GM19468 (cell line): Measurements from ENCODE around the gene GARS1.
"Not testable (repeated sequence)": the region's sequence is repeated elsewhere in the genome, so short reads cannot be mapped to it uniquely, and the experiment has no call there.

Source experiments
- ATAC-seq: cut with Tn5 transposase; IDR thresholded peaks from one replicate; pipeline ENCODE4 v1.9.1; 2021; ENCODE audit warnings: mild to moderate bottlenecking, moderate library complexity, moderate number of reproducible peaks; ENCODE audit not compliant: unreplicated experiment; ENCODE audit errors: extremely low read depth

Gene GARS1

DNA sequence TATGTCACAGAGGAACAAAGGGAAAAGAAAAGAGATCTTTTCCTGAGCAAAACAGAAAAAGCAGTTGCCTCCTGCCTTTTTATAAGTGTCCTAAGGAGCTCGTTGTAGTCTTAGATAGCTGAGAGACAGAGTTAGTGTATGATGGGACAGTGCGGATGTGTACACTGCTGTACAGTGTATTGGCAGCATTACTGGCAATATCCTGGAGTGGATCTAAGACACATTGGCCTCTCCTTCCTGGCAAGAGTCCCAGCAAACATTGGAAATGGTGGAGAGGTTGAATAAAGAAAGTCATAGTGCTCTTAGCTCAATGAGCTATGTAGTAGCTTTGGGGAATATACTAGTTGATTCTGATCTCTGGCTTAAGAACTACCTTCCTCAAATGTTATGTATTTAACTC is 22.7 kb downstream of the GARS1 start:
- no peak for ATAC-seq

DNA sequence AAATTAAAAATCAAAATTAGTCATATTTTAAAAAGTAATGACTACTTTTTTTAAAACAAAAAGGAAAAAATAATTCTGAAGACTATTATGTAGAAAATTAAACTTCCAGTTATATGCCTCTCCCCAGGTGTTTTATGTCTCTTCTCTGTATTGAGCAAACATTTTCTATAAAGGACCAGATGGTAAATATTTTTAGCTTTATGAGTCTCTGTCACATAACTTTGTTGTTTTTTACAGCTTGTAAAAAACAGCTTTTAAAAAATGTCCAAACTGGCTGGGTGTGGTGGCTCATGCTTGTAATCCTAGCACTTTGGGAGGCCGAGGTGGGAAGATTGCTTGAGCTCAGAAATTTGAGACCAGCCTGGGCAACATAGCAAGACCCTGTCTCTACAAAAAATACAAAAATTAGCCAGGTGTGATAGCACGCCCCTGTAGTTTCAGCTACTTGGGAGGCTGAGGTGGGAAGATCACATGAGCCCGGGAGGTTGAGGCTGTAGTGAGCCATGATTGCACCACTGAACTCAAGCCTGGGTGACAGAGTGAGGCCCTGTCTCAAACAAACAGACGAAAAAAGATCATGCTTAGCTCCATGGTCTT is 23.5 kb downstream of the GARS1 start:
- ATAC-seq = no peak

DNA sequence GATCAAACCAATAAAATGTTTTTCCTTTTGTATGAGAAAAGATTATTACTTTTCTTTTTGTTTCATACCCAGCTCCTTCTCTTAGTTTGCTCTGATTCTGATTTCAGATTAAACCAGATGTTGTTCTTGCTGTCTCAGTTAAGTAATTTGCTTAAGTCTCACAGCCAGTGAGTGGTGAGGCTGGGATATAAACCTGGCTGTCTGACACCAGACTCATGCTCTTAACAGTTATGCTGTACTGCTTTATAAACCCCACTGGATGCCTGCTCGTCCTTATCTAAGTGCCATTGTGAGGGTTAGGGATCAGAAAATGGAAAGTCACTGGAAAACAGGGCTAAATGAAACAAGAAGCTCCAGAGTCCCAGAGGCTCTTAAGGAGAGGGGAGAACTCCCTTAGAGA is 24.3 kb downstream of the GARS1 start:
- ATAC-seq = no peak

DNA sequence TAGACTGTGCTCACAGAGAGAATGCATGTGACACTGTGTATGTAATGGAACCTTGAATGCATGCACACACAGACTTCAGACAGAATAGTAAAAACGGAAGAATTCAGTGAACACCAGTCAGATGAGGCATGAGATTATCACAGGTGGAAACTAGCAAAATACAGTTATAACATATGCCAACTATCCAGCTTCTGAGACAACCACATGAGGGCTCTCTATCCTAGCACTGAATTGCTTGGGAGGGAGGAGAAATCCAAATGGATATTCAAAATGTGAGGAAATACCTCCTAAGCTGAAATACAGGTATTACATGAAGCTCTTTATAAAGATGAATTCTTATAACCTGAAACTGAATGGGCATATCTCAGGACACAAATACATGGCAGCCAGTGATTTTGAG is 30.6 kb downstream of the GARS1 start:
- no peak for ATAC-seq

DNA sequence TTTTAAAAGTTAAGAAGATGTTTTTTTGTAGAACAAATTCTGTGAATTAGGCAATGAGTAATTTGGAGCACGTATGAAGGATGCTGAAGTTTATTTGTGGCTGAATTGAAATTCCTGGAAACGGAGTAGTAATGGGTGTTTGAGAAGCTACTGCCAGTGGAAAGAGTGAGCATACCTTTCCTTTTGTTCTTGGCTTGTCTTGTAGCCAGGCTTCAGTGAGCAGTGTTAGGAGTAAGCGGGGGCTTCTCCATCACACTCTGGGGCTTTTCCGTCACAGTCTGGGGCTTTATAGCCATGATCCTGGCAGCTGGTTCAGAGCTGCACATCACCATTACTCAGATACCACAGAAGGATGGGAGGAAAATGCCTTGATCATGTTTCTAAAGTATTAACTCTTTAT is 32.3 kb downstream of the GARS1 start:
- ATAC-seq = no peak

DNA sequence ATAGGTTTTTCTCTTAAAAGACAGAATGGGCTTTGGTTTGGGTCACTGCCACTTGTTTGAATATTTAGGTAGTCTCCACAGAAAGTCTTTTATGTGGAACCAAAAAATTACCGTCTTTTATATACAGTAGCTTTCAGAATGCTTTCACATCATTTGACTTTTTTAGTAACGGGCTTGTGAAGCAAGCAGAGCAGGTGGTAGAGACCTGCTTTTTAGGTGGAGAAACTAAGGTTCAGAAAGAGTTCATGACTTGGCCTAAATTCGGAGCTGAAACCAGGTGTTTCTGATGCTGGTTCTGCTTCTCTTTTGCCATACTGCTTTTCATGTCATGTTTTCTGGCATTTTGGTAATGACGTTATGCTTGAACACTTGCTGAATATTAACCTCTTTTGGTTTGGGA is 36.3 kb downstream of the GARS1 start:
- no peak for ATAC-seq

DNA sequence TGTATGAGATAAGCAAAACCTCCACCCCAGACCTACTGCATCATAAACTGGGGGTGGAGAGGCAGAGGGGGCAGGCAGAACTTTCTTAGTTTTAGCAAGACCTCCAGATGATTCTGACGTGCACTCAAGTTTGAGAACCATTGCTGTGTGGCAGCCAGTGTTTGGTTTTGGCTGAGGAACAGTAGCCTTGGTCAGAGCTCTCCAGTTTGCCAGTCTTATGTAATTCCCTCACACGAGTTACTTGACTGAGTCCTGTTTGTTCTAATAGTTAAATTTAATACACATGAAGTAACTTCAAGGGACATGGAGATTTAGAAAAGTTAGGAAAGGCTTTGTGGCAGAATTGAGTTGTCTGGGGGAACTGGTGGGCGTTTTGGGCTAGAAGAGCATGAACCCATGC is 38.5 kb downstream of the GARS1 start:
- ATAC-seq = no peak

DNA sequence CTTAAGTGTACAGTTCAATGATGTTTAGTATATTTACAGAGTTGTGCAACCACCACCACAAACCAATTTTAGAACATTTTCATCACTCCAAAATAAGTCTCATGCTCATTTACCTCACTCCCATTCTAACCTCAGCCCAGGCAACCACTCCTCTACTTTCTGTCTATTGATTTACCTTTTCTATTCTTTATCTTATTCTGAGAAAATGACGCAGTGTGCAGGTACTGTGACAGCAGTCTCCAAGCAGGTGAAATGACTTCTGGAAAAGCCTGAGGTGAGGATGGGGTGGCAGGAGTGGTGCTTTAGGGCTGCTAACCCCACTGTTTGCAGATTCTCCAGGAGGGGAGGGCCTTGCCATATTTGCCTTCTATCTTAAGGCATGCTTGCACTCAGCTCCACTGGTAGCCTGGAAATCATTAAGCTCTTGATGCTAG is 39.5 kb downstream of the GARS1 start:
- no peak for ATAC-seq

DNA sequence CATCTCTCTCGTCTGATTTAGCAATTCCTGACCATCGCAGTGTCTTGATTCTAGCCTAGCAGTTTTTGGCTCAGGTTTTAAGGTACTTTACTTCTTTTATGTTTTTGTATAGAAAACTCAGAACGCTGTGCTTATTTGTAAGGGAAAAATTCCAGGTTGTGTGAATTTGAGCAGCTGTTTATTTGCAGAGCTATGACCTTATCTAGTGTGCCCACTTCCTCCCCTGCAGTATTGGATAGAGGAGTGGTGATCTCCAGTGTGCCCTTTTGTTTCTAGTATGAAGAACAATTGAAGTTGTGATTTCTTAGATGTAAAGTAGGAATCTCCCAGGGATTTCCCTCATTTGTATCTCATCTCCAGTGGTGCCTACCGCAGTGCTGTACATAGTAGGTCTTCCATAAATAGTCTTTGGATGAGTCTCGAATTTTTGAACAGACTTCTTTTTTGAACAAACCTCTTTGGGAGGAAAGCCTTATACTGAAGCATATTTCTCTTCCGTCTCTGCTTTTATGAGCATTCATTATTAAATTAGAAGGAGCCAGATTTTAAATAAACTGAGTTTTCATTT is 40.0 kb downstream of the GARS1 start:
- no peak for ATAC-seq

DNA sequence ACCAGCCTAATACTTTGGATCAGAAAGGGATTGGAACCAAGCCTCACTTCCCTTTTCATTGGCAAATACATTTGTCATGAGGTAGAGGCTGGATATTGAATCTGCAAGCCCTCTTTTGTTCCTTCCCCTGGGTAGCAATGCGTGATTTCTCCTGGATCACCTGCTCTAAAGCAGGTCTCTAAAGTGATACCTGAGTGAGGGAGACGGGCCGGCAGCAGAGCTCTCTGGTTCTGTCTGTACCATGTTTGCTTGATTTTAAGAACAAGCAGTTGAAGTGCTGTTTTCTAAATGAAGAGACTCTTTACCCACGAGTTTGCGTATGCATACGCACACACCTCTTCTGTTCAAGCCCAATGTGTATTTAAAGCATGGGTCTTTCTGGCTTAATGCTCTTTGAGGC is 41.1 kb downstream of the GARS1 start:
- ATAC-seq = no peak

DNA sequence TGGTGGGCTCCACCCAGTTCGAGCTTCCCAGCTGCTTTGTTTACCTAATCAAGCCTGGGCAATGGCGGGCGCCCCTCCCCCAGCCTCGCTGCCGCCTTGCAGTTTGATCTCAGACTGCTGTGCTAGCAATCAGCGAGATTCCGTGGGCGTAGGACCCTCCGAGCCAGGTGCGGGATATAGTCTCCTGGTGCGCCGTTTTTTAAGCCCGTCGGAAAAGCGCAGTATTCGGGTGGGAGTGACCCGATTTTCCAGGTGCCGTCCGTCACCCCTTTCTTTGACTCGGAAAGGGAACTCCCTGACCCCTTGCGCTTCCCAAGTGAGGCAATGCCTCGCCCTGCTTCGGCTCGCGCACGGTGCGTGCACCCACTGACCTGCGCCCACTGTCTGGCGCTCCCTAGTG is 47.6 kb downstream of the GARS1 start:
- ATAC-seq = not testable (repeated sequence)

DNA sequence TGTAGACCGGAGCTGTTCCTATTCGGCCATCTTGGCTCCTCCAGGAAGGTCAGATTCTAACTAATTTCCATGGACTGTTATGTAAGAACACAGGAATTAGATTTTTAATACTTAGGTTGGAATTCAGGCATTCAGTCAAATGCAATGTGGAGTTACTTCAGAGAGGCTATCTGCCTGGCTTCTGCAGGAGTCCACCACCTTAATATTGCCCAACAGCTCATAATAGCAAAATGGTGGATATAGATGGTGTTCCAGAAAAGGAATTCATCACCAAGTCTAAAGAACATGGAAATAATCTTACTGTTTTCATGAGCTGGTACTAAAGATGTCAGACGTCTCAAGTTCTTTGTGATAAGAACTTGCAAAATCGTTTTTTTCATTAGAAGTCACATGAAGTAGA is 48.1 kb downstream of the GARS1 start:
- ATAC-seq = no peak

DNA sequence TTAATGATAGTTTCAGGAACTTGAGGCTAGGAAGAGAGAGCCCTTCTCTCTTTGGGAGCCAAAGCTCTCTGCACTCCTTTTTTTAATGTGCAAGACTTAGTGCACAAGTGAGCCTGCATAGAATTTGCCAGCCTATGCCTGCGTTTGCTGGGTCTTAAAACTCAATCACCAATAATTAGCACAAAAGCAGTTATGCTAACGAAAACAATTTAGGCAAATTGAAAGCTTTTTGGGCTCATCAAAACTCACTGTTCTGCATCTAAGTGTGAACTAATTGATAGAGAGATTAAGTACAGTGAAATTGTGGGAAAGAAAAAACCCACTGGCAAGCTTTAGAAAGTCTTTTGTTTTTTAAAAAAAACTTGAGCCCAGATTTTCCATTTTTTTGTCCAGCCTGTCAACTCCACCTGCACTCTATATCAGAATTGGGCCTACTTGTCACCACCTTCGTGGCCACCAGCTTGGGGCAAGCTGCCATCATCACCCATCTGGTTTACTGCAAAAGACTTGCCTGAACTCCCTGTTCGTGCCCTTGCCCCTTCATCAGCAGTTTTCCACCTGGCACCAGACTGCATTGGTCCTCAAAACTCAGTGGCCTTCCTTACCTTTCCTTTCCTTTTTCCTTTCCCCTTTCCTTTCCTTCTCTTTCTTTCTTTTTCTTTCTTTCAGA is 49.7 kb downstream of the GARS1 start:
- ATAC-seq = no peak

DNA sequence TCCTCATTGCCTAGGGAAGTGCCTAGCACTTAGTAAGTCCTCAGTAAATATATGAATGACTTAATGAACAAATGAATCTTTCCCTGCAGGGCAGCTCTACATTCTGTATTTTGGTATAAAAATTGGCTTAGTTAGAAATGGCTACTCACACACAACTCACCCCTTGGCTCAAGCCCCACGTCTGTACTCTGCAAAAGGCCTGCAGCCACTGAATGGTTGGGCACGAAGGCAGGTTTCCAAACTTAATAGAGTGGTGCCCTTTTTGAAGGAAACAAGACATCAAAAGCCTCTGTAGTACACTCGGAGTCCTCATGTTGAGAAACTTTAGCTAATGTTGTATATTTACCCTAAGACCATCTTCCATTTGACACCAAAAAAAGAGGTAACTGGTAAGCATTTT is 51.0 kb downstream of the GARS1 start:
- ATAC-seq = no peak

DNA sequence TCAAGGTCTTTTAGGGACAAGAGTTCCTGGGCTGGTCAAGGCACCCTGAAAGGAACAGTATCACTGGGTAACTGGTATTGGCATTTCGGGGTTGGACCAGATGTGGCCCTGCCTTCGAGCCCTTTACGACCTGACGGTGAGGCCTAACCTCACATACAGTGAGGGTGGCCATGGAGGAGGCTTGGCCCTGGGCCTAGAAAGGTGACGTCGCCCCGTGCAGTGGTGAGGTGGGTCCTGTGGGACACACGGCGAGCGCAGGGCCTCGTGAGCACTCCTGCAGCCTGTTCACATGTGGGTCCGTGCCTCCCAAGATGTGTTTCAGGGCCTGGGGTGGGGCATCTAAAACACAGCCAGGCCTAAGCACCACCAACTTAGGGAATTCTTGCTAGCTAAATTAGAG is 51.5 kb downstream of the GARS1 start:
- no peak for ATAC-seq

DNA sequence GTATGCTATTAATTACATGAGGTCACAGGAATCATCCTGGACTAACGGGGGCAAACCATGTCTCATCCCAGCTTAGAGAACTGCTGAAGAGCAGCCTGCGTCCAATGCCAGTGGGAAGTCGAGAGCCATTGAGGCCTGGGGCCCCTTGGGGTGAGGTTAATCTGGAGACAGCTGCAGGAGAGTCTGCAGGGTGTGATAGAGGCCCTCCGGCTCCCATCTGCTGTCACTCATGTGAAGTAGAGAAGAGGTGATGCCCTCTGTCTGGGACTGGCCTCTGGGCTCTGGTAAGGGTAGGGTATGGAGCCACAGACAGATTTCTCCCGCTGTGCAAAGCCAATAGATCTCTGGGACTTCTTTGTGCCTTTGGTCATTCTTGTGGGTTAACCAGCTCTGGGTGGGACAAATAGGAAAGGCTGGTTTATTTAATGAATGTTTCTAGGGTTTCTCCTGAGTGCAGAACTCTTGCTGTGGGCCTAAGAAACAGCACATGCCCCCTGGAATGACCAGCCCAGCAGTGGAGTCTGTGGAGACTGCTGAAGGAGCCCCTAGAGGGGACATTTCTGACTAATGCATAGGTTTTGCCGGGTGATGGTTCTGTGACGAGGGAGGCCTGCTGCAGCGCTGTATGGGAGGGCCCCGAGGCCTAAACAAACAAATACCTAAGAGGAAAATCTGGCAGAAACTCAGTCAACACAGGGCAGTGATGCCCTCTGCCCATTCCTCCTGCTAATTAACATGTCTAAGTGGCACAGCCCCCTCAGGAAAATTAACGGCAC is 53.1 kb downstream of the GARS1 start:
- ATAC-seq = no peak

DNA sequence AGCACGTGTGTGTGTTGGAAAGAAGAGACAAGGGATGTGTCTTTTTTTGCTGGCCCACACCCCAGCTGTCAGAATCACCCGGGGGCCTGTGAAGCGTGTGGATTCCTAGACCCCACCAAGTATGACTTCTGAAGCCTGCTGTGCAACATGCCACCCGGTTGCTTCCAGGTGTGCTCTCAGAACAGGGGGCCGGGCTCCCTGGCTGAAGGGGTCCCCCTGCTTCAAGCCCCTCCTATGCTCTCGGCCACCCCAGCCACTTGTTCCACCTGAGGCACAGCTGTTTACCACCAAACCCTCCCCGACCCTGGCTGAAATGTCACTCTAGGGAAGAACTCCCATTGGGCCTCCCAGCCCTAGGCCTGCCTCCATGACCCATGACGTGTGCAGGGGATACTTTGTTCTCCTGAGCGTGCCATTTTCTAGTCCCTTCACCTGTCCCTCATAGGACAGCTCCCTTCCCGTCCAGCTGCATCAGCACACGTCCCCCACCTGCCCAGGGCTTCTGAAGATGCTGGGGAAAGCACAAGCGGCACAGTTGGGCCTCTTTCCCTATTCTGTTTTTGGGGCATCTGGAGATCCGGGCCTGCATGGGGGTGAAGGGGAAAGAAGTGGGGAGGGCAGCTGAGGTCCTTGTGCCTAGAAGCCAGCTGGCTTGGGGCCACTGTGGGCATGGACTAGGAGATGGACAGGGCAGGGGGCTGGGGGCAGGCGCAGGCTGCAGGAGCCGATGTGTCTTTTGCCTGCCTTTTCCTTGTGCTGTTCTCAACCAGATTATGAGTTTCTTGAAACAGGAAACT is 54.3 kb downstream of the GARS1 start:
- ATAC-seq = no peak

DNA sequence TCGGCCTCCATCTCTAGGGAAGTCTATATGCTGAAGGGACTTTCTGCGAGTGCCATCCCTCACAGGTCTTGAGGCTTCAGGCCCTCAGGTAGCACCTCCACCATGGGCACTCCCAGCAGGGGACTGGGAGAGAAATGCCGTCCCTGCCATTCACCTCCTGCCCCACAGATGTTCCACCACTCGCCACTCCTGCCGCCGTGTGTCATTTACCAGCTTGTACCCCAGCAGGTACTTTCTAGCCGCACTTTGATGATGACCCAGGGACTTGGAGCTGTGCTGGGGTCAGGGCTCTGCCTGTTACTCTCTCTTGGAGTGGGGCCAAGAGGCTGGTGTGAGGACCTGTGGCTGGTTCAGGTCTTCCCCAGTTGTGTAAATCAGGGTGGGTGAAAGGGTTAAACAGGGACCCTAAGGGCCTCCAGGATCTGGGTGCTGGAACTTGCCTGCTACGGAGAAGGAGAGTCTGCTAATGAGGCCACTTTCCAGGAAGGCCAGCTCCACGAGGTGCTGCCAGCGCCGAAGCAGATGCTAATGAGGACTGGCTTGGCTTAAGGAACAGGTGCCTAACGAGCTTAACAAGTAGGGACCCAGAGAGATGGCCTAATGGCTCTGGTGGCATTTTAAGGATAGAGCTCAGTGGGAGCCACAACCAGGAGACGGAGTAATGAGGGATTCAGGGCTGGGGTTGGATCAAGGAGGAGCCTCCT is 55.2 kb downstream of the GARS1 start:
- ATAC-seq = no peak

DNA sequence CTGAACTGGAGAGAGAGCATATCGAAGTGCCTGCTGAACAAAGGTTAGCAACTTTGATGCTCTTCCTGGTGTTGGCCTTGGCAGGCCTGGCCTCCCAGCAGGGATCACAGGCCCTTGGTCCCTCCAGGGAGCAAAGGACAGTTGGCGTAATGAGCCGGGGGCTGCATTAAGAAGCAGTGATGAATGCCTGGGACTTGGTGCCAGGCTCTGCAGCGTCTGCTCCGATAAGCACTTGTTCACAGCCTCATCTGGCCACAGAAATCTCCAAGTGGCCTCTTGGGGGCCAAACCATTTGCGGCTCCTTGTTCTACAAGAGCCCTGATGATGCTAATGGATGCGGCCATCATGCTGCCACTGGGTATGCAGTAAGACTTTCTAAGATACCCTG is 55.7 kb downstream of the GARS1 start:
- no peak for ATAC-seq

DNA sequence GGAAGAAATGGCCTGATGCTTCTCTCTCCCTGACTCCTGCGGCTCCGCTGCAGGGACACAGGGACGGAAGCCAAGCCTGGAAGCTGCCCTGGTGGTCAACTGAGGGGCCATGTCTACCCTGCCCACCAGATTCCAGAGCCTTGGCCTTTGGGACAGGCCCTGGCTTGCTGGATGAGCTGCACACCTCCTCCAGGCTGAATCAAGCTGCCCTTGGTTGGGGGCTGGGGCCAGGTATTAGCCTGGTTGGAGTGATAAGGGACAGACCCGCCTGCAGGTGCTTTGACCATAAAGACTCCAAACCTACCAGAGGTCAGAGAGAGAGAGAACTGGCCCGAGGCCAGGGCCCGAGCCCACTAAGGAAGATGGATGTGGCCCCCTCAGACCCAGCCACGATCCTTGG is 57.5 kb downstream of the GARS1 start:
- ATAC-seq = no peak
